Bone marrow (tissue), 2 donors: ENCODE data around the gene VTCN1.
"Not testable (repeated sequence)": the region's sequence is repeated elsewhere in the genome, so short reads cannot be mapped to it uniquely, and the experiment has no call there.

Experiments
- DNase-seq, 2 donors: peaks; one replicate each; lab custom pipeline; 2025; lab: John Stamatoyannopoulos, UW

The VTCN1 gene, protein sequence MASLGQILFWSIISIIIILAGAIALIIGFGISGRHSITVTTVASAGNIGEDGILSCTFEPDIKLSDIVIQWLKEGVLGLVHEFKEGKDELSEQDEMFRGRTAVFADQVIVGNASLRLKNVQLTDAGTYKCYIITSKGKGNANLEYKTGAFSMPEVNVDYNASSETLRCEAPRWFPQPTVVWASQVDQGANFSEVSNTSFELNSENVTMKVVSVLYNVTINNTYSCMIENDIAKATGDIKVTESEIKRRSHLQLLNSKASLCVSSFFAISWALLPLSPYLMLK

DNA sequence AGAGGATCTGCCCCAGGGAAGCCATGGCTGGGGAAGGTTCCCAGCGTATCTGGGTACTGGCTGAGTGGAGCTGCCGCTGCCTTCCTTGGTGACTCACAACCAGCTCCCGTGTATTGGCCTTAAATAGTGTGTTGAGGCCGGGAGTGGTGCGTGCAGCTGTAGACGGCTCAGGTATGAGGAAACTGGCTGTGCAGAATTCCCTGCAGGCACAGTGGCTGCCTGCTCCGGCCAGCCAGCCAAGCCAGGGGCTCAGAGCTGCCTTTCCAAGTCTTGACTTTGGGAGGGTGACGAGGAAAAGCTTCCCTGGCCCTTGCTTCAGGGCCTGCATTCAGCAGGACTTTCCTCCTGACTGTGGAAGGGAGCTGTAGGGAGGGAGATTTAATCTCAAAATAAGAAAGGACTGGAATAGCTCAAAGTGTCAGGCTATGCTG lies at the start of gene VTCN1:
Gene VTCN1 (minus strand): TSS at position 97 of the 431 bp plus-strand sequence. CDS start 72 bp downstream, at position 25.
- no peak for DNase-seq

DNA sequence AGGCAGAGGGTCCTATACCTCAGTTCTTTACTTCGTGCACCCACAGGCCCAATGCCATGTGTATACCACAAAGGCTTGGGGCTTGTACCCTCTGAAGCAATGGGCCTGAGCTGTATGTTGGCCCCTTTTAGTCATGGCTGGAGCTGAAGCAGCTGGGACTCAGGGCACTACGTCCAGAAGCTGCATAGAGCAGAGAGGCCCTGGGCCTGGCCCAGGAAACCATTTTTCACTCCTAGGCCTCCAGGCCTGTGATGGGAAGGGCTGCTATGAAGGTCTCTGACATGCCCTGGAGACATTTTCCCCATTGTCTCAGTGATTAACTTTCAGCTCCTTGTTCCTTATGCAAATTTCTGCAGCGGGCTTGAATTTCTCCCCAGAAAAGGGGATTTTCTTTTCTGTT lies 48.1 kb upstream of the VTCN1 start:
- DNase-seq: no peak

- DNase-seq: not testable (repeated sequence)
Measured at GRCh38 chr1:117258075-117258474, 47.3 kb upstream of the VTCN1 start.

DNA sequence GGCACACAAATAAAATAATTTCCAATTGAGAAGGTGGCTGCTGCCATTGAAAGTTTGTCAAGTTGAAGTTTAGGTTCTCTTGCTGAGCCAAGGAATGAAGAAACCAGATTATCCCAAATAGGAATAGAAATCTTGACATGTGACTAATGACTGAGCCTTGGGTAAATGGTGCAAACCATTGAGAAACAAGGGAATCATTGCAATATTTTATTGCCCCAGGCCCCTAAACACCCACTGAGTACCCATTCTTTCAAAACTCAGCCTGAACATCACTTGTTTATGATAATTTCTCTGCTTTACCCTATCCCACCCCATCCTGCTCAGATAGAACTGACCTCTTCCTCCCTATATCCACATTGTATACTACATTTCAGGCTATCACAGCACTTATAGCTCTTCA lies 46.6 kb upstream of the VTCN1 start:
- DNase-seq: no peak

GRCh38 chr1:117250061-117250606 lies 39.4 kb upstream of the VTCN1 start:
- no peak for DNase-seq

- DNase-seq: no peak
Measured at GRCh38 chr1:117244971-117245370, 34.2 kb upstream of the VTCN1 start.

DNA sequence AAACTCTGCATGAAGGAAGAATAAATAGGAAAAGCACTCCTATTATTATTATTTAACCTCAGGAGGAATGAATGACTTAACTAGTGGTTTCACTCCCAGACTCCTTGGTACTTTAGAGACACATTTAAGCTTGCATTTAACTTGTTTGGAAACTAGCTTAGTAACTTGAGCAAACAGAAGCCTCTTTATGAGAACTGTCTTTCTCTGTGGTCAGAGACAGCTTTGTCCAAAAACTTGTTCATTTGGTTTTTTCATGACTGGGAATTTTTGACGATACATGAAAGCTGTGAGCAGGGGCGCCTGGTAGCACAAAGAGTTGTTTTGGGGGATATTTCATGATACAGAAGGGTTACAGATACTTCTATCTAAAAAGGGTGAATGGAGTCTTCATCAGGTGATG lies 33.6 kb upstream of the VTCN1 start:
- no peak for DNase-seq

DNA sequence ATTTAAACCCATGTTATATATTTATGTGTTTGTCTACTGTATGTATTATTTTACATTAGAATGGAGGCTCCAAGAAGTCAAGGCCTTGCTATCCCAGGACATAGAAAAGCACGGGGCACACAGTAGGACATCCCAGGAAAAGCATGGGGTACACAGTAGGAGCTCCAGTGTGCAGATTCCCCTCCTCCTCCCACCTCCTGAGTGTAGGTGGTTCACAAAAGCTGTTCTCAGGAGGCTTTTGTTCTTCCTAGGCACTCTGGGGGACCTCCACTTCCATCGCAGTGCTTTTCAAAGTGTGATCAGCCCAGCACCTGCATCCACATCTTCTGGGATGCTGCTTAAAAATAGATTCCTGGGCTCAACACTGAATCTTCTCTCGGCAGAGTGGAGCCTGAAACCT lies 30.8 kb upstream of the VTCN1 start:
- no peak for DNase-seq

GRCh38 chr1:117240547-117240946 lies 29.8 kb upstream of the VTCN1 start:
- DNase-seq: no peak

DNA sequence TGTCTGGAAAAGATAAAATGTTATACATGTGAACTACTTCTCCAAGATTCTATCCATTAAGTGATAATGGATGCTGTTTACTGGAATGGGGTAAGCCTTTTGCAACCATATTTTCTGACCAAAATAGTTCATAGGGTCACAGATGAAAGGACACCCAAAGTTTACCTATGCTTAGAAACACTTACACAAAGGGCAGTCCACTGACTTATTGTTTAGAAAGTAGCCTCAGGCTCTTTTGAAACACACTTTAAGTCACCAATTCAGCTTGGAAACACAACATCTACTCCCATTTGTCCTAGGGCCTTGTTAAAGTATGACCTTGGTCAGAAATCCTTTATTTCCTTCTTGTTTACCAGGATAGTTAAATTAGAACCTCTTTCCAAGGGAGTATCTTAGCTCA lies 28.7 kb upstream of the VTCN1 start:
- DNase-seq: no peak

DNA sequence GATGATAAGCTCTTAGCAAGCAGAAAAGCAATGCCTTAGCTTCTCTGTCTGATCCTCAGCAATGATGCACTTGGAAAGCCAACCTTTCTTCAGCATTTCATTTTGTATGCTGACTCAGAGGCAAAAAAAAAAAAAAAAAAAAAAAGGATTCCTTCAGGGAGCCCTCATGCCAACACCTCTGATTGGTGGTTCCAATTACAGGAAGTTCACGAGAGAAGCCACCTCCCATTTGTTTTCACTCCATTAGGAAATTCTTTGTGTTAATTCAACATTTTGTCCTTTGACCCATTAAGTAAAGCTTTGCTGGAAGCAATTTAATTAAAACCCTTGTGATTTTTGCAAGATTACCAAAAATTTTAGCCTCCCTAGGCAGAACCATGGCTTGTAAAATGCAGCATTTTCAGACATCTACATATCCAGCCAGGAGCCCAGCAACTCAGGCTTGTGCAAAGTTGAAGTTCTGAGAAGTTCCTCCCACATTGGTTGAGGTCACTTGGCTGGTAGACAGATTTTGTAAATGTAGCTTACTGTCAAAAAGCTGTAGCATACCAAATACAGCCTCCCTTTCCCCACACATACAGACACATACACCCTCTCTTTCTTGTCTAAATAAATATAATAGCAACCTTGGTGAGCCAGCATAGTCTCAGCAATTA lies 27.1 kb upstream of the VTCN1 start:
- DNase-seq: no peak

- no peak for DNase-seq
Measured at GRCh38 chr1:117235863-117236465, 25.2 kb upstream of the VTCN1 start.

- no peak for DNase-seq
Measured at GRCh38 chr1:117232531-117232930, 21.8 kb upstream of the VTCN1 start.

- no peak for DNase-seq
Measured at GRCh38 chr1:117231748-117232373, 21.1 kb upstream of the VTCN1 start.

DNA sequence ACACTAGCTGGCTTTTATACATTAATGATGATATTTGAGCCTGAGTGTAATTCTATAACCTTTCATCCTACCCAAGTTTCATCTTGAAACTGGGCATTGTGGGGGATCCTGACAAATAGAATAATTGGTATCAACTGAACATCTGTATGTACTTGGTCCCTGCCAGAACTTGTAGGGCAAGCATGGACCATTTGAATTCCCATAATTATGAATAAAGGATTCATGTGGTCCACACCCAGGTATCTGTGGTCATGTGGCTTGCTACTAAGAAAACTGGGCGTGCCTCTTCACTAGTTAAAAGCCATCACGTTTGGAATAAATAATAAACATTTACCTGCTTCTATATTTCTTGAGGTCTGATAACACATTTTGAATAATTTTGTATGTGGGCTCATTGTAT lies 20.6 kb upstream of the VTCN1 start:
- no peak for DNase-seq

DNA sequence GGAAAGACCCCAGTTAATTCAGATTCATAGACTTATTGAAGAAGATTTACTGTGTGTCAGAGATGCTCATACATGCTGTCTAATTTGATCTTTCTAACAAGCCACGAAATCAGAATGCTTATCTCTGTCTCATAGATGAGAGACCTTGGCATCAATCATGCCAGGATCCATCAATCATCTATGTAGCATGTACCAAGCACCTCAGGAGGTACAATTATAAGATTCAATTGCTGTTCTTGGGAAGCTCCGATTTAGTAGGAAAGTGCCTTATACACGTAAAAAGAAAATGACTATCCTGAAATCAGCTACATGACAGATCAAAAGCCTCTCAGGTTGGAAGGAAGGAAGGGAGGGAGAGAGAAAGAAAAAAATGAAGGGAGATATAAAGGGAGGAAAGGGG lies 18.5 kb upstream of the VTCN1 start:
- DNase-seq: no peak

DNA sequence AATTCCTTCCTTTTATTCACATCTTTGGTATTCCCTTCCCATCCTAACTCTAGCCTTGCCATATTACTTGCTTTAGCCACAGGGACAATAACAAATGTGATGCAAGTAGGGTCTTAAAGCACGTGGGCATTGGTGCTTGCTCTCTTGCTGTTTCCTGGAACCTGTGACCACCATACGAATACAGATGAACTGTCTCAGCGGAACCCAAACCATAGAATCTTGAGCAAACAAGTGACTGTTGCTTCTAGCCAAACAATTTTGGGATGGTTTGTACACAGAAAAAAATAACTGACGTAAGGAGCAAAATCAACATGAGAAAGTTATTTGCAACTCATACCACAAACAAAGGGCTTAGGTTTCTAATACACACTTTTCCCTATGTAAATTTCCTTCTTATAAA lies 15.2 kb upstream of the VTCN1 start:
- no peak for DNase-seq

- no peak for DNase-seq
Measured at GRCh38 chr1:117216718-117217117, 6.0 kb upstream of the VTCN1 start.

- DNase-seq: no peak
Measured at GRCh38 chr1:117215733-117216462, 5.2 kb upstream of the VTCN1 start.

GRCh38 chr1:117215019-117215418 lies 4.3 kb upstream of the VTCN1 start:
- DNase-seq: no peak

DNA sequence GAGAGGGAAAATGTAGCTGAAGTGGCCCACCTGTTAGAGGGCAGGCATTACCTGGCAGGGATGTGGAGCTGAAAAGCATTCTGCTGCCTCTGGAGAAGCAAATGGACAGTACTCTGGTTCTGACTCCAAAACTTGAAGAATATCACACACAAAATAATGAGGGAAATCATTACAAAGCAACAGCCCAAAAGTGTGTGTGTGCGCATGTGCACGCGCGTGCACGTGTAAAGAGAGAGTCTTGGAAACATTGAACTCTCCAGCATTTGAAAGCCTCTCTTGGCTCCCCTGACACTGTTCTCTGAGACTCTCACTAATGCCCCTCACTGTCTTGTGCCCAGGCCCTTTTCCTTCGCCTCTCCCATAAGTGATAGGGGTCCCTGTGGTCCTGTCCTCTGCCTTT lies 2.3 kb upstream of the VTCN1 start:
- no peak for DNase-seq

- no peak for DNase-seq
Measured at GRCh38 chr1:117210386-117210785, 341 bp downstream of the VTCN1 start.
